Smooth muscle cell (in vitro differentiated cells): ENCODE measurements around the gene NOC4L. TPM values are rescaled to one million over a fixed set of nuclear protein-coding genes. Genes with fewer than 3 reads are reported as not detected.

Experiments
- DNase-seq: peaks from one replicate; lab custom pipeline; 2025; ENCODE audit not compliant: unreplicated experiment; lab: John Stamatoyannopoulos, UW
- H2AFZ ChIP-seq: fragments of 200-600 bp; sonication (generic); 2 replicates; pipeline ENCODE4 v1.6.0; 2016; ENCODE audit warnings: antibody characterized with exemption, low read depth, mild to moderate bottlenecking
- H3F3A ChIP-seq: fragments of 200-600 bp; sonication (generic); 2 replicates; pipeline ENCODE4 v1.6.0; 2017; ENCODE audit warnings: antibody characterized with exemption, low read depth
- H3K27ac ChIP-seq: fragments of 200-600 bp; sonication (generic); 2 replicates; pipeline ENCODE4 v1.5.1; 2016; ENCODE audit warnings: low read depth, mild to moderate bottlenecking
- H3K27me3 ChIP-seq: fragments of 200-600 bp; sonication (generic); 2 replicates; pipeline ENCODE4 v1.6.1; 2016; ENCODE audit warnings: low read depth, mild to moderate bottlenecking
- H3K36me3 ChIP-seq: fragments of 200-600 bp; sonication (generic); 2 replicates; pipeline ENCODE4 v1.5.1; 2016; ENCODE audit warnings: low read depth
- H3K4me1 ChIP-seq: fragments of 200-600 bp; sonication (generic); 2 replicates; pipeline ENCODE4 v1.5.1; 2016; ENCODE audit warnings: low read depth
- H3K4me2 ChIP-seq: fragments of 200-600 bp; sonication (generic); 2 replicates; pipeline ENCODE4 v1.6.0; 2016; ENCODE audit warnings: mild to moderate bottlenecking
- H3K4me3 ChIP-seq: fragments of 200-600 bp; sonication (generic); 2 replicates; pipeline ENCODE4 v1.5.1; 2016; ENCODE audit warnings: mild to moderate bottlenecking
- H3K79me2 ChIP-seq: fragments of 200-600 bp; sonication (generic); 2 replicates; pipeline ENCODE4 v1.6.0; 2016; ENCODE audit warnings: low read depth, mild to moderate bottlenecking
- H3K9ac ChIP-seq: fragments of 200-600 bp; sonication (generic); 2 replicates; pipeline ENCODE4 v1.6.0; 2016; ENCODE audit warnings: low read depth
- H3K9me3 ChIP-seq: fragments of 200-600 bp; sonication (generic); replicated peaks from 2 replicates; pipeline ENCODE4 v1.5.1; 2016; ENCODE audit warnings: low read depth
- H4K20me1 ChIP-seq: fragments of 200-600 bp; sonication (generic); 2 replicates; pipeline ENCODE4 v1.6.0; 2016; ENCODE audit warnings: low read depth
- WGBS: methylation state at CpG from one replicate; pipeline ENCODE4 v1.1.7; 2016; ENCODE audit warnings: low lambda C conversion rate; 5-methylcytosine and 5-hydroxymethylcytosine counted together
- polyA plus RNA-seq: library from polyadenylated mRNA; unstranded; fragments of >200 nt; fragmentation: Nextera tagmentation; extraction: Ambion mirVana; gene quantifications from 2 replicates; pipeline ENCODE4 v1.2.1, GENCODE V29; 2016
- total RNA-seq: library from RNA; depleted of rRNA; stranded (reverse); fragments of >200 nt; gene quantifications from 2 replicates; pipeline ENCODE4 v1.2.3, GENCODE V29; 2014
- TF ChIP-seq, protein P1 (sequence below): fragments of 200-600 bp; sonication (generic); IDR thresholded peaks from 2 replicates; pipeline ENCODE4 v1.5.1; 2017; ENCODE audit warnings: borderline replicate concordance, mild to moderate bottlenecking, antibody characterized with exemption; ENCODE audit not compliant: insufficient read depth, poor library complexity, severe bottlenecking

The NOC4L gene
- total and polyA plus RNA-seq, 2 experiments from 2014 or later: 9.8 to 39.9 TPM

DNA sequence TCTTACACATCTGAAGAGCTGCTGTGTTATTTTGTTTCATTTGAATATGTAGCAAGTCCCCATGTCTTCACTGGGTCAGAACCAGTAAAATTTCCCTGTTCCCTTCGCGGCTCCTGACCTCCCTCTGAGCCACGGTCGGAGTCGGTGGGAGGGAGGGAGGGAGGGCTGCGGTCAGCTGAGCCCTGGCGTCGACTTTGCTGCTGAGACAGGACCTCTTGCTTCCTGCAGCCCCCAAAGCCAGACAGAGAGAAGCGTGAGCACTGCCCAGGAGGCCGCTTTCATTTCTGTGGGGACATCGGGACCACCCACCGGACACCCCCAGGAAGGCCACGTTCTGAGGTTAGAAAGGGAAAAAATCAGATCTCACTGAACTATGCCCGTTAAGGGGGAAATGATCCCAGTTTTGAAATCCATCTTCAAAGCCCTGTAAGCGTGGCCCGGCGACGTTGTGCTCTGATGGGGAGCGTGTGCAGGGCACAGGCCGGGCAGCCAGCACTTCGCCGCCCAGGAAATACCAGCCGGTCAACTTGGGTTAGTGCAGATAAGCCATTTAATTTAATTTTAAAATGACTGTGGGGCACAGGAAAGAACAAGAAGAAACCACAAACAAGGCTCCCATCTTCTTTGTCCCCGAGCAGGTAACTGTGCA, 42.1 kb downstream of the NOC4L start:
- Histone ChIP-seq H3K4me1 (peaks cover 12% of the 10 kb centered on the region), H3K36me3 (no peaks in the 10 kb centered on the region), H3K4me3 (no peak overlapping the region), H3K27ac (no peak overlapping the region), H2AFZ (no peak overlapping the region), H3K9me3 (no peaks in the 10 kb centered on the region), H3K9ac (no peak overlapping the region), H4K20me1 (no peaks in the 10 kb centered on the region), H3K4me2 (no peak overlapping the region), H3K27me3 (no peaks in the 10 kb centered on the region), H3K79me2 (no peaks in the 10 kb centered on the region), H3F3A (no peaks in the 10 kb centered on the region)
- no peak for DNase-seq
- 73% methylated on average over 24 of the region's 24 CpGs for WGBS
- TF ChIP-seq, protein P1, sequence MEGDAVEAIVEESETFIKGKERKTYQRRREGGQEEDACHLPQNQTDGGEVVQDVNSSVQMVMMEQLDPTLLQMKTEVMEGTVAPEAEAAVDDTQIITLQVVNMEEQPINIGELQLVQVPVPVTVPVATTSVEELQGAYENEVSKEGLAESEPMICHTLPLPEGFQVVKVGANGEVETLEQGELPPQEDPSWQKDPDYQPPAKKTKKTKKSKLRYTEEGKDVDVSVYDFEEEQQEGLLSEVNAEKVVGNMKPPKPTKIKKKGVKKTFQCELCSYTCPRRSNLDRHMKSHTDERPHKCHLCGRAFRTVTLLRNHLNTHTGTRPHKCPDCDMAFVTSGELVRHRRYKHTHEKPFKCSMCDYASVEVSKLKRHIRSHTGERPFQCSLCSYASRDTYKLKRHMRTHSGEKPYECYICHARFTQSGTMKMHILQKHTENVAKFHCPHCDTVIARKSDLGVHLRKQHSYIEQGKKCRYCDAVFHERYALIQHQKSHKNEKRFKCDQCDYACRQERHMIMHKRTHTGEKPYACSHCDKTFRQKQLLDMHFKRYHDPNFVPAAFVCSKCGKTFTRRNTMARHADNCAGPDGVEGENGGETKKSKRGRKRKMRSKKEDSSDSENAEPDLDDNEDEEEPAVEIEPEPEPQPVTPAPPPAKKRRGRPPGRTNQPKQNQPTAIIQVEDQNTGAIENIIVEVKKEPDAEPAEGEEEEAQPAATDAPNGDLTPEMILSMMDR: no peak

DNA sequence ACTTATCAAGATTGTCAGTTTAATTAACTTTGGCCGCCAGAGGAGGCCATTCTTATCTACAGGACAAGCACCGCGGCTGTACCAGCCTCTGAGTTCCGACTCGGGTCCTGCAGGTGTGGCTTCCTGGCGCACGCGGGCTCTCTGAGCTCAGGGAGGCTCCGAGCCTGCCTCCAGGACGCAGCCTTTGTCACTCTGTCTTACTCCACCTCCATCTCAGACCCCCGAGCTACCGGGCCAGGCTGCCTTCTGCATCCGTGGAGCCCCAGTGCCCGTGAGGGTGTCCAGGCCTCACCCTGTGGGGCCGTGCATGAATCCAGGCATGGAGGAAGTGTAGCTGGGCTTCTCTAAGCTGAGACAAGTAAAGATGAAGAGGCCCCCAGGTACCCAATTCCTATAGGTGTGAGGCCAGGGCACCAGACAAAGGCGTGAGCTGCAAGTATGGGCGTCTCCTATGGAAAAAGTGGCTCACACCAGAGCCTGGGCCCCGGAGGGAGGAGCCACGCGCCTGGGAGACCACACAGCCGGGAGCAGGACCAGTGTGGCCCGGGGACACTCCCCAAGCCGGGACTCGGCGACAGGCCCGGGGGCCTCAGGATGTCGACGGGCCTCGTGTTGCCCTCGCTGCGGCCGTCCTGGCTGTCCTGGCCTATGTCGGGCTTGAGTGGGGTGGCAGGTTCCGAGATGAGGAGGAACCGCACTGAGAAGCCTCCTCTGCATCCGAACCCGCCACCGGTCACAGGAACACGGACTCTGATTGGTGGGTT, 42.8 kb downstream of the NOC4L start:
- WGBS: 95% methylated on average over 39 of the region's 39 CpGs

DNA sequence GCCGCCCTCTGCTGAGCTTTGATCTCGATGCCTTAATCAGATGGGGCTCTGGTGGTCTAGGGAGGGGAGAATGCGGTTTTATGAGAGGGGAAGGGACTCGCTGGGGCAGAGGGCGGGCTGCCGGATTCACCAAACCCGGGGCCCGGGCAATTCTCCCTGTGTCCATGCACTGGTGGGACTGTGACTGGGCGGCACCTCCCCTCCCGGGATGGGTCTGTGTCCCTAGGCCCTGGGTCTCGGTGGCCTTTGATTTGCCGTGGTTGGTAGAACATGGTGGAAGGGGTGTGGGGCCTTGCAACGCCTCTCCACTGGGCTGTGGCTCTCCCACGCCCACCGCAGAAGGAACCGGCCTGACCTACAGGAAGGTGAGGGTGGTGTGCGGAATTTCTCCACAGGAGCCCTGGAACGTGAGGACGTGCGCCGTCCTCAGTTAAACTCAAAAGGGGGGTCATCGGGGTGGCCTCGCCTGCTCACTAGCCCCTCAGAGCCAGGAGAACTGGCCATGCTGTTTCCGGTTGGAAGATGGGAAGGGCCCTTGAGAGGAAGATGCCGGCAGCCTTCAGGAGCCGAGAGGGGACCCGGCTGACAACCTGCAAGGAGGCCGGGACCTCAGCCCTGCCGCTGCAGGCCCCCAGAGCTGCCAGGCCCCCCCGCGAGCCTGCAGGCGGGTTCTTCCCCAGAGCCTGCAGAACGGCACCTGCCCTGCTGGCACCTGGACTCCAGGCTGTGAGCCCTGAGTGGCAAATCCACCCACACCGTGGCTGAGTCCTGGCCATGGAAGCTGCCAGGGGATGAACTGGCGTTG, 43.6 kb downstream of the NOC4L start:
- Histone ChIP-seq H3K27me3 (no peaks in the 10 kb centered on the region), H3F3A (no peaks in the 10 kb centered on the region), H3K9ac (no peak overlapping the region), H3K4me1 (peaks cover 12% of the 10 kb centered on the region), H2AFZ (no peak overlapping the region), H3K36me3 (no peaks in the 10 kb centered on the region), H3K79me2 (no peaks in the 10 kb centered on the region), H3K4me2 (no peak overlapping the region), H3K9me3 (no peaks in the 10 kb centered on the region), H3K27ac (no peak overlapping the region), H3K4me3 (no peak overlapping the region), H4K20me1 (no peaks in the 10 kb centered on the region)
- DNase-seq: no peak
- TF ChIP-seq, protein P1: no peak
- 93% methylated on average over 31 of the region's 35 CpGs for WGBS

More for the DNA sequence above, 42.8 kb downstream of the NOC4L start:
- H4K20me1 ChIP-seq: no peaks in the 10 kb centered on the region
- TF ChIP-seq, protein P1: no peak
- no peak overlapping the region for H3K4me2 ChIP-seq
- no peaks in the 10 kb centered on the region for H3K27me3 ChIP-seq
- H3F3A ChIP-seq: no peaks in the 10 kb centered on the region
- H3K9me3 ChIP-seq: no peaks in the 10 kb centered on the region
- DNase-seq: no peak
- H3K4me3 ChIP-seq: no peak overlapping the region
- H2AFZ ChIP-seq: no peak overlapping the region
- H3K36me3 ChIP-seq: no peaks in the 10 kb centered on the region
- peaks cover 12% of the 10 kb centered on the region for H3K4me1 ChIP-seq
- no peak overlapping the region for H3K27ac ChIP-seq
- H3K79me2 ChIP-seq: no peaks in the 10 kb centered on the region
- no peak overlapping the region for H3K9ac ChIP-seq
